GM15510 (cell line): ENCODE results near the gene ETV6.

ENCODE experiments used
- POLR2A ChIP-seq: IDR thresholded peaks from 3 replicates; pipeline ENCODE4 v1.6.1; 2011; ENCODE audit warnings: borderline replicate concordance; ENCODE audit not compliant: insufficient read length; ENCODE audit errors: extremely low read depth

The ETV6 gene

GRCh38 chr12:11798006-11798708 is 148.7 kb downstream of the ETV6 start:
- no peak for TF ChIP-seq POLR2A

- no peak for TF ChIP-seq POLR2A
These were observed 149.5 kb downstream of the ETV6 start for GRCh38 chr12:11798856-11799501.

GRCh38 chr12:11799502-11799873 is 150.0 kb downstream of the ETV6 start:
- TF ChIP-seq POLR2A, result no peak

- TF ChIP-seq POLR2A, result no peak
These were observed 152.2 kb downstream of the ETV6 start for GRCh38 chr12:11801643-11802042.

- no peak for TF ChIP-seq POLR2A
These were observed 154.7 kb downstream of the ETV6 start for GRCh38 chr12:11804130-11804529.

- no peak for TF ChIP-seq POLR2A
These were observed 155.6 kb downstream of the ETV6 start for GRCh38 chr12:11805043-11805442.

- no peak for TF ChIP-seq POLR2A
These were observed 156.2 kb downstream of the ETV6 start for GRCh38 chr12:11805680-11806079.

- no peak for TF ChIP-seq POLR2A
These were observed 158.0 kb downstream of the ETV6 start for GRCh38 chr12:11807458-11807857.

- TF ChIP-seq POLR2A, result no peak
These were observed 159.5 kb downstream of the ETV6 start for GRCh38 chr12:11808931-11809330.

- no peak for TF ChIP-seq POLR2A
These were observed 160.7 kb downstream of the ETV6 start for GRCh38 chr12:11810206-11810545.

- TF ChIP-seq POLR2A, result no peak
These were observed 161.5 kb downstream of the ETV6 start for GRCh38 chr12:11811008-11811407.

- TF ChIP-seq POLR2A, result no peak
These were observed 162.7 kb downstream of the ETV6 start for GRCh38 chr12:11812241-11812585.

GRCh38 chr12:11812586-11813437 is 163.3 kb downstream of the ETV6 start:
- TF ChIP-seq POLR2A, result no peak

GRCh38 chr12:11813438-11813813 is 164.0 kb downstream of the ETV6 start:
- TF ChIP-seq POLR2A, result no peak

- TF ChIP-seq POLR2A, result no peak
These were observed 164.9 kb downstream of the ETV6 start for GRCh38 chr12:11814374-11814773.

- no peak for TF ChIP-seq POLR2A
These were observed 165.9 kb downstream of the ETV6 start for GRCh38 chr12:11815397-11815796.
